Upper lobe of right lung (tissue), 1 donor: Measurements from ENCODE around the gene PEX1. TPM values are rescaled to one million over a fixed set of nuclear protein-coding genes. Genes with fewer than 3 reads are reported as not detected.
"Not testable (repeated sequence)": the region's sequence is repeated elsewhere in the genome, so short reads cannot be mapped to it uniquely, and the experiment has no call there.

ENCODE experiments used
- ATAC-seq: fragments of 200-7000 bp; cut with Tn5 transposase; one replicate; pipeline ENCODE4 v1.9.1; 2020; ENCODE audit warnings: mild to moderate bottlenecking, moderate library complexity
- DNase-seq: peaks from one replicate; pipeline ENCODE4 v3.0.0-alpha.2; 2020
- H3K27ac ChIP-seq: fragments of 200-600 bp; one replicate; pipeline ENCODE4 v1.8.0; 2022
- H3K27me3 ChIP-seq: fragments of 200-600 bp; one replicate; pipeline ENCODE4 v1.8.0; 2022; ENCODE audit warnings: mild to moderate bottlenecking
- H3K36me3 ChIP-seq: fragments of 200-600 bp; one replicate; pipeline ENCODE4 v1.8.0; 2022
- H3K4me1 ChIP-seq: fragments of 200-600 bp; one replicate; pipeline ENCODE4 v1.8.0; 2022
- H3K4me3 ChIP-seq: fragments of 200-600 bp; one replicate; pipeline ENCODE4 v1.8.0; 2022; ENCODE audit warnings: mild to moderate bottlenecking
- H3K9me3 ChIP-seq: fragments of 200-600 bp; one replicate; pipeline ENCODE4 v1.8.0; 2022
- intact Hi-C: fragments of 100-400 bp; cut with DNase I; formaldehyde crosslinking; loops from one replicate; pipeline ENCODE4 v1.11.0; 2022
- total RNA-seq: library from RNA; stranded (reverse); fragmentation: NEBNext Ultra II Directional; extraction: Animal tissue kit (Norgen Biotek cat#: 25700); gene quantifications from one replicate; pipeline ENCODE4 v1.2.1, GENCODE V29; 2021
- TF ChIP-seq, protein P1 (sequence below): fragments of 200-600 bp; IDR thresholded peaks from one replicate; pipeline ENCODE4 v1.8.0; 2022; ENCODE audit warnings: antibody characterized with exemption
- donor health status: DM: no; HTN: yes; CAD: no; lungs with severe emphysema.

PEX1 gene
- total RNA-seq, 1 donor from 2014 or later, result 14.2 TPM

DNA sequence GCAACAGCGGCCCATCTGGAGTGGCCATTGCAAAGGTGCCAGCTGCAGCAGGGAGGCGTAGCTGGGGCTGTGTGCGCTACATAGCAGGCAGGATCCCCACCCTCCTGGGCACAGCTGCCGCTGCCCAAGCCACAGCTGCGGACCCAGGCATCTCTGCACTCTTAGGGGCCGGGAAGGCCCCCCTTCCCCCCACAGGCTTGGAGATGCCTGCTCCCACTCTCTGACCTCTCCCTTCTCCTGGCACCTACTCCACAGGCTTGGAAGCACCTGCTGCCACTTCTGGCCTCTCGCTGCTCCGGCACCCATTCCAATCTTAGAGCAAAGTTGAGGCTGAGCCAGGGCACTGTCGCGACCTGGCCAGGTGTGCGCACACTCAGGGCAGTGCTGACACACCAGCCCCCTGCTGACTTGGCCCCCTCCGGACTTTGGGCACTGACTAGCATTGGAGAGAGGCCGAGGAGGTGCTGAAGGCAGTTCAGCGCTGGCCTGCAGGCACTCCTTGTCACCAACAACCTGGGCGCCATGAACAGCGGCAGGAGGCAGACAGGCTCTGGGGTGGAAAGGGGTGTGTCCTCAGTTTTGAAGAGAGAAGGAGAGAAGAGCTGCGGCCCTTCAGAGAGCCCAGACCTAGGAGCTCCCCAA, 18.7 kb upstream of the PEX1 start:
- DNase-seq (no peak), ATAC-seq (no peak)
- H3K27me3 ChIP-seq, result no peaks in the 10 kb centered on the region
- H3K4me1 ChIP-seq, result no peaks in the 10 kb centered on the region
- TF ChIP-seq, protein P1, sequence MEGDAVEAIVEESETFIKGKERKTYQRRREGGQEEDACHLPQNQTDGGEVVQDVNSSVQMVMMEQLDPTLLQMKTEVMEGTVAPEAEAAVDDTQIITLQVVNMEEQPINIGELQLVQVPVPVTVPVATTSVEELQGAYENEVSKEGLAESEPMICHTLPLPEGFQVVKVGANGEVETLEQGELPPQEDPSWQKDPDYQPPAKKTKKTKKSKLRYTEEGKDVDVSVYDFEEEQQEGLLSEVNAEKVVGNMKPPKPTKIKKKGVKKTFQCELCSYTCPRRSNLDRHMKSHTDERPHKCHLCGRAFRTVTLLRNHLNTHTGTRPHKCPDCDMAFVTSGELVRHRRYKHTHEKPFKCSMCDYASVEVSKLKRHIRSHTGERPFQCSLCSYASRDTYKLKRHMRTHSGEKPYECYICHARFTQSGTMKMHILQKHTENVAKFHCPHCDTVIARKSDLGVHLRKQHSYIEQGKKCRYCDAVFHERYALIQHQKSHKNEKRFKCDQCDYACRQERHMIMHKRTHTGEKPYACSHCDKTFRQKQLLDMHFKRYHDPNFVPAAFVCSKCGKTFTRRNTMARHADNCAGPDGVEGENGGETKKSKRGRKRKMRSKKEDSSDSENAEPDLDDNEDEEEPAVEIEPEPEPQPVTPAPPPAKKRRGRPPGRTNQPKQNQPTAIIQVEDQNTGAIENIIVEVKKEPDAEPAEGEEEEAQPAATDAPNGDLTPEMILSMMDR, result no peak
- H3K36me3 ChIP-seq, result no peaks in the 10 kb centered on the region
- H3K4me3 ChIP-seq, result no peak overlapping the region
- no peak overlapping the region for H3K27ac ChIP-seq
- H3K9me3 ChIP-seq, result no peaks in the 10 kb centered on the region
- intact Hi-C loops, result no loop called here

DNA sequence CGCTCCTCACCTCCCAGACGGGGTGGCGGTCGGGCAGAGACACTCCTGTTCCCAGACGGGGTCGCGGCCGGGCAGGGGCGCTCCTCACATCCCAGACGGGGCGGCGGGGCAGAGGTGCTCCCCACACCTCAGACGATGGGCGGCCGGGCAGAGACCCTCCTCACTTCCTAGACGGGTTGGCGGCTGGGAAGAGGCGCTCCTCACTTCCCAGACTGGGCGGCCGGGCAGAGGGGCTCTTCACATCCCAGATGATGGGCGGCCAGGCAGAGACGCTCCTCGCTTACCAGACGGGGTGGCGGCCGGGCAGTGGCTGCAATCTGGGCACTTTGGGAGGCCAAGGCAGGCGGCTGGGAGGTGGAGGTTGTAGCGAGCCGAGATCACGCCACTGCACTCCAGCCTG, 16.8 kb upstream of the PEX1 start:
- H3K27ac ChIP-seq, H3K36me3 ChIP-seq, H3K9me3 ChIP-seq, ATAC-seq, H3K4me1 ChIP-seq, H3K4me3 ChIP-seq, H3K27me3 ChIP-seq, DNase-seq, intact Hi-C loops: not testable (repeated sequence)

DNA sequence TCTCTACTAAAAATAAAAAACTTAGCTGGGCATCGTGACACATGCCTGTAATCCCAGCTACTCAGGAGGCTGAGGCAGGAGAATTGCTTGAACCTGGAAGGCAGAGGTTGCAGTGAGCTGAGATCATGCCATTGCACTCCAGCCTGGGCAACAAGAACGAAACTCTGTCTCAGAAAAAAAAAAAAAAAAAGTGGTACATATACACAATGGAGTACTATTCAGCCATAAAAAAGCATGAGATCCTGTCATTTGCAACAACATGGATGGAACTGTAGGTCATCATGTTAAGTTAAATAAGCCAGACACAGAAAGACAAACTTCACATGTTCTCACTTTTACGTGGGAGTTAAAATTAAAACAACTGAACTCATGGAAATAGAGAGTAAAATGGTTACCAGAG, 15.2 kb upstream of the PEX1 start:
- H3K4me1 ChIP-seq, H3K27ac ChIP-seq, H3K27me3 ChIP-seq, H3K9me3 ChIP-seq, intact Hi-C loops, ATAC-seq, DNase-seq, H3K4me3 ChIP-seq, H3K36me3 ChIP-seq: not testable (repeated sequence)

DNA sequence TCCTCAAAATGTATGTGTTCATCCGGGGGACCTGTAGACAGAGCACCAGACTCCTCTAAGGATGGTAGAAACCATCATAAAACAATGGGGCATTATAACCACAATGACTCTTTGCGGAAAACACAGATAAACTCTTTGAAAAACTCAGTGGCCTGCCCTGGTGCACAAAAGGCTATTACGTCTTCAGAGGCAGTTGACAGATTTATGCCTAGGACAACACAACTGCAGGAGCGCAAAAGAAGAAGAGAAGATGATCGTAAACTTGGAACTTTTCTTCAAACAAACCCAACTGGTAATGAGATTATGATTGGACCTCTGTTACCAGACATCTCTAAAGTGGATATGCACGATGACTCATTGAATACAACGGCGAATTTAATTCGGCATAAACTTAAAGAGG, 6.3 kb upstream of the PEX1 start:
- TF ChIP-seq, protein P1, result no peak
- DNase-seq (no peak), ATAC-seq (no peak)
- Histone ChIP-seq H3K4me3 (no peak overlapping the region), H3K27me3 (no peaks in the 10 kb centered on the region), H3K9me3 (no peaks in the 10 kb centered on the region), H3K36me3 (peaks cover 81% of the 10 kb centered on the region), H3K27ac (no peak overlapping the region), H3K4me1 (peaks cover 3% of the 10 kb centered on the region)
- intact Hi-C loops, result no loop called here

DNA sequence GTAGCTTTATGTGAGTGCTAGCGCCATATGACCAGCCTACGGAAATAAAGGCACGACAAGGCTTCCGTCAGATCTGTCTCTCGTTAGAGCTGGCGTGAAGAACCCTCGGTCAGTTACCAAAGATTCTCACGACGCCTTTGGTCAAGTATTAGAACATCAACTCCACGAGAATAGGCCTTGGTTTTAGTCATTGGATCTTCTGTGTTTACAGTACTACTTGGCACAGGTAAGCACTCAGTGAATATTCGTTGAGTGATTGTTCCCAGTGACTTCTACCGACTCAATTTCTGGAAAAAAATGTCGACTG, 591 bp upstream of the PEX1 start:
- ATAC-seq (no peak), DNase-seq (no peak)
- intact Hi-C loops, result no loop called here
- Histone ChIP-seq H3K9me3 (no peaks in the 10 kb centered on the region), H3K4me3 (peak overlapping the region; percentile 92), H3K27me3 (no peaks in the 10 kb centered on the region), H3K27ac (peak overlapping the region; percentile 90), H3K4me1 (peaks cover 26% of the 10 kb centered on the region), H3K36me3 (peaks cover 32% of the 10 kb centered on the region)
- TF ChIP-seq, protein P1, result no peak

DNA sequence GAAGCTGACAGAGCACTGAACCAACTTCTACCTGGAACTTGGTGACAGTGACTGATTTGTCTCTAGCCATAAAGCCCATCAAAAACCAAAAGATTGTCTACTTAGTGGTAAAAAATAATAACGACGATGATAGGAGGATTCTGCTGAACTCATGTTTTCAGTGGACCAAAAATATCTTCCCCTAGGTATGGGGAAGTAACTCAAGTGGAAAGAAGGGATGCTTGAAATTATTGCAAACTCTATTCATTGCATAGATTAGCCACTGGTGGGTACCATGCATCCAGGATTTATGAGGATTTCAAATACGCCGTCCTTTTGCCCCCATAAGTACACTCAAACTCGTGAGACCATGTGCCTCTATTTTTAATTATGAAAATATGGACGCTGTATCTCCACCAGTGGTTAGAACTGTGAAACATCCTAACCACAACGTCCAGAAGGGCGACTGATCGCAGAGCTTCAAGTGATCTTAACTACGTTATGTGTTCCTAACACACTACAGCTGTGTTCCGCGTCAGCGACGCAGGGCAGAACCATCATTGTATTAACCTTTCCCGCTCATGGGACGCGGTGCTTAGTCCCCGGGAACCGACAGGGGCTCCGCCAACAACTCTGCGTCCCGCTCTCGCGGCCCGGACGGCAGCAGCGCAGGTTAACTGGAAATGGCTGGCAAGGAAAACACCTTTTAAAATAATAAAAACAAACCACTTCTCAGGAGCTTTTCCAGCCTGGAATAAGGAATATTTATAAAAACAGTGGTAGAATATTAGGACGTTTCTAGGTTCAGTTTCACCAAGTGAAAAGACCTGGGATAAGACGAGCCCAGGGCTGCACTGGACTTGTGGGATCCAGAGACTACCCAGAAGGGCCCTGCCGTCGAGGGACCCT, 776 bp downstream of the PEX1 start:
- DNase-seq, result peak; percentile 76
- H3K27ac ChIP-seq, result peak overlapping the region; percentile 83
- H3K4me3 ChIP-seq, result peak overlapping the region; percentile 92
- intact Hi-C loops, result no loop called here
- ATAC-seq, result peak; percentile 33
- peaks cover 19% of the 10 kb centered on the region for H3K36me3 ChIP-seq
- TF ChIP-seq, protein P1, result peak; percentile 14
- H3K9me3 ChIP-seq, result no peaks in the 10 kb centered on the region
- H3K27me3 ChIP-seq, result no peaks in the 10 kb centered on the region
- peaks cover 26% of the 10 kb centered on the region for H3K4me1 ChIP-seq
